H9 (cell line): ENCODE results near the gene PTBP2. TPM values are rescaled to one million over a fixed set of nuclear protein-coding genes. Genes with fewer than 3 reads are reported as not detected.
A peak's percentile ranks its signal among the peaks of the same experiment; 100 is the strongest.

ENCODE experiments used
- DNase-seq: peaks from one replicate; pipeline ENCODE4 v3.0.0-alpha.2; 2017
- H2AFZ ChIP-seq: one replicate; pipeline ENCODE4 v1.6.1; 2013; ENCODE audit warnings: mild to moderate bottlenecking, low read length, control low read depth, moderate library complexity
- H2AK5ac ChIP-seq: 2 replicates; pipeline ENCODE4 v1.6.1; 2013; ENCODE audit warnings: low read length, control low read depth, mixed read lengths; ENCODE audit not compliant: insufficient read length
- H2BK120ac ChIP-seq: one replicate; pipeline ENCODE4 v1.6.1; 2013; ENCODE audit warnings: low read depth, mild to moderate bottlenecking, low read length, control low read depth, inconsistent platforms; ENCODE audit not compliant: poor library complexity, severe bottlenecking
- H2BK12ac ChIP-seq: 2 replicates; pipeline ENCODE4 v1.6.1; 2013; ENCODE audit warnings: low read length, control low read depth, mixed read lengths, low read depth; ENCODE audit not compliant: insufficient read length
- H2BK15ac ChIP-seq: 2 replicates; pipeline ENCODE4 v1.6.1; 2013; ENCODE audit warnings: low read depth, low read length, control low read depth
- H2BK20ac ChIP-seq: one replicate; pipeline ENCODE4 v1.6.1; 2013; ENCODE audit warnings: low read depth, mild to moderate bottlenecking, low read length, control low read depth, inconsistent platforms; ENCODE audit not compliant: poor library complexity, severe bottlenecking
- H2BK5ac ChIP-seq: 2 replicates; pipeline ENCODE4 v1.6.1; 2013; ENCODE audit warnings: low read length, control low read depth, mixed read lengths; ENCODE audit not compliant: insufficient read length
- H3K14ac ChIP-seq: 2 replicates; pipeline ENCODE4 v1.6.1; 2013; ENCODE audit warnings: low read length, control low read depth; ENCODE audit not compliant: insufficient read depth
- H3K18ac ChIP-seq: 2 replicates; pipeline ENCODE4 v1.6.1; 2013; ENCODE audit warnings: low read depth, mild to moderate bottlenecking, mixed read lengths, low read length, control low read depth; ENCODE audit not compliant: insufficient read length
- H3K23ac ChIP-seq: 2 replicates; pipeline ENCODE4 v1.6.1; 2013; ENCODE audit warnings: low read length, control low read depth, mixed read lengths, low read depth; ENCODE audit not compliant: insufficient read length
- H3K23me2 ChIP-seq: 2 replicates; pipeline ENCODE4 v1.6.1; 2013; ENCODE audit warnings: low read depth, mild to moderate bottlenecking, mixed read lengths, low read length, control low read depth; ENCODE audit not compliant: insufficient read length, poor library complexity, severe bottlenecking
- H3K27ac ChIP-seq: 2 replicates; pipeline ENCODE4 v1.5.1; 2013; ENCODE audit warnings: low read length, control low read depth, mixed read lengths, low read depth; ENCODE audit not compliant: insufficient read length
- H3K27me3 ChIP-seq: 2 replicates; pipeline ENCODE4 v1.6.1; 2013; ENCODE audit warnings: low read length, control low read depth, inconsistent platforms; ENCODE audit not compliant: insufficient read depth
- H3K4ac ChIP-seq: 2 replicates; pipeline ENCODE4 v1.6.1; 2013; ENCODE audit warnings: low read depth, mild to moderate bottlenecking, control low read depth, inconsistent platforms, low read length, moderate library complexity
- H3K4me1 ChIP-seq: 2 replicates; pipeline ENCODE4 v1.6.1; 2013; ENCODE audit warnings: low read length, control low read depth, inconsistent platforms; ENCODE audit not compliant: insufficient read depth
- H3K4me2 ChIP-seq: 2 replicates; pipeline ENCODE4 v1.6.1; 2013; ENCODE audit warnings: low read length, control low read depth, mixed read lengths; ENCODE audit not compliant: insufficient read length, insufficient read depth
- H3K56ac ChIP-seq: 2 replicates; pipeline ENCODE4 v1.6.1; 2013; ENCODE audit warnings: low read depth, mild to moderate bottlenecking, mixed read lengths, low read length, control low read depth; ENCODE audit not compliant: insufficient read length
- H3K79me1 ChIP-seq: 2 replicates; pipeline ENCODE4 v1.6.1; 2013; ENCODE audit warnings: low read depth, mild to moderate bottlenecking, moderate library complexity, low read length, control low read depth, inconsistent platforms; ENCODE audit not compliant: insufficient read depth, poor library complexity, severe bottlenecking
- H3K79me2 ChIP-seq: 2 replicates; pipeline ENCODE4 v1.6.1; 2013; ENCODE audit warnings: low read length, control low read depth, inconsistent platforms; ENCODE audit not compliant: insufficient read depth
- H3K9ac ChIP-seq: 2 replicates; pipeline ENCODE4 v1.6.1; 2013; ENCODE audit warnings: low read length, control low read depth, mixed read lengths; ENCODE audit not compliant: insufficient read length; ENCODE audit errors: extremely low read depth
- H3K9me3 ChIP-seq: one replicate; pipeline ENCODE4 v1.6.1; 2013; ENCODE audit warnings: low read depth, low read length, inconsistent platforms; ENCODE audit not compliant: control insufficient read depth
- H3T11ph ChIP-seq: one replicate; pipeline ENCODE4 v1.6.1; 2013; ENCODE audit warnings: mild to moderate bottlenecking, low read length, control low read depth, inconsistent platforms
- H4K20me1 ChIP-seq: one replicate; pipeline ENCODE4 v1.6.1; 2013; ENCODE audit not compliant: control insufficient read depth, insufficient read length, insufficient read depth
- H4K5ac ChIP-seq: 2 replicates; pipeline ENCODE4 v1.6.1; 2013; ENCODE audit warnings: low read depth, mild to moderate bottlenecking, mixed read lengths, low read length, control low read depth; ENCODE audit not compliant: insufficient read length
- H4K8ac ChIP-seq: replicated peaks from 2 replicates; pipeline ENCODE4 v1.6.1; 2013; ENCODE audit warnings: low read length, control low read depth, mixed read lengths, low read depth; ENCODE audit not compliant: insufficient read length
- H4K91ac ChIP-seq: 2 replicates; pipeline ENCODE4 v1.6.1; 2013; ENCODE audit warnings: low read depth, mild to moderate bottlenecking, moderate library complexity, mixed read lengths, low read length, control low read depth; ENCODE audit not compliant: insufficient read length
- H3K27ac Mint-ChIP-seq, 3 experiments: 2 replicates in 2 of 3; 3 replicates in 1 of 3; pipeline ENCODE4 v1.8.0; 2020 to 2021; ENCODE audit warnings: mixed read lengths in 3 of 3, mild to moderate bottlenecking in 1 of 3, moderate library complexity in 1 of 3
- H3K27me3 Mint-ChIP-seq: 2 replicates; pipeline ENCODE4 v1.8.0; 2021; ENCODE audit warnings: low read depth, mild to moderate bottlenecking, moderate library complexity, mixed read lengths
- H3K36me3 Mint-ChIP-seq, 3 experiments: 2 replicates in 2 of 3; 3 replicates in 1 of 3; pipeline ENCODE4 v1.8.0; 2020 to 2021; ENCODE audit warnings: low read depth in 3 of 3, mixed read lengths in 3 of 3; ENCODE audit not compliant: insufficient read depth in 1 of 3
- H3K4me1 Mint-ChIP-seq, 2 experiments: 2 replicates each; pipeline ENCODE4 v1.8.0; 2020; ENCODE audit warnings: mixed read lengths in 2 of 2
- H3K4me3 Mint-ChIP-seq, 2 experiments: 2 replicates in 1 of 2; 3 replicates in 1 of 2; pipeline ENCODE4 v1.8.0; 2020 to 2021; ENCODE audit warnings: mild to moderate bottlenecking in 2 of 2, mixed read lengths in 2 of 2, moderate library complexity in 1 of 2
- H3K9me3 Mint-ChIP-seq, 2 experiments: 2 replicates in 1 of 2; 3 replicates in 1 of 2; pipeline ENCODE4 v1.8.0; 2020; ENCODE audit warnings: mild to moderate bottlenecking in 2 of 2, mixed read lengths in 2 of 2, moderate library complexity in 1 of 2
- WGBS: extraction: QIAGEN DNeasy Blood & Tissue Kit; methylation state at CpG from one replicate; pipeline ENCODE4 v1.1.7; 2013; ENCODE audit warnings: missing lambda C conversion rate, low lambda C conversion rate, mixed read lengths; ENCODE audit not compliant: insufficient read length; ENCODE audit errors: extremely low coverage; 5-methylcytosine and 5-hydroxymethylcytosine counted together
- total RNA-seq: library from RNA; stranded (reverse); gene quantifications from 2 replicates; pipeline ENCODE4 v1.2.1, GENCODE V29; 2021
- TF ChIP-seq, protein P1 (sequence below): fragments of 200-600 bp; sonication (generic); conservative IDR thresholded peaks from 3 replicates; pipeline ENCODE4 v1.8.0; 2021; ENCODE audit warnings: antibody characterized with exemption, mild to moderate bottlenecking

The PTBP2 gene
- total RNA-seq, 1 experiment from 2014 or later, result 75.4 TPM

DNA sequence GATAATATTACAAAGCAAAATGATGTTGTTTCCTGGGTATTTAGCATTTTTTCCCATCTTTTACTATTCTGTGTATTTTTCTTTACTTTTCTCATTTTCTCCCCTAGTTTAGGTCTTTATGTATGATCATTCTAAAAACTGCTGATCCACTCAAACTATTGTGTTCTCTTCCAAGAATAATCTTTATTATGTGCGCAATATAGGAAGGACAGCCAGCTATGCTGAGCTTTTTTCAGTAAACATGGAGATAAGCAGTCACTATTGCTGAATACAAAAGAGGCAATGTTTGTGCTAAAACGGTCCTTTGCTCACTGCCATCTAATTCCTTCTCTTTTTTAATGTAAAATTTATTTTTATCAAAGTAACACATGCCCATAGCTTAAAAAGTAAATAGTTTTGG lies 6.7 kb upstream of the PTBP2 start:
- no CpG with 5 or more reads among the region's 2 CpGs for WGBS
- no peak overlapping the region for H3K4me3 Mint-ChIP-seq
- H3K27ac ChIP-seq, result peak overlapping the region; percentile 74

More for the DNA sequence above, 6.7 kb upstream of the PTBP2 start:
- no peak overlapping the region for H2AFZ ChIP-seq
- H3K9ac ChIP-seq, result no peak overlapping the region
- no peak overlapping the region for H3K56ac ChIP-seq
- H3K4ac ChIP-seq, result no peak overlapping the region
- Mint-ChIP-seq H3K36me3 (peaks cover 3 to 10% (median 5%) of the 10 kb centered on the region in 3 experiments; a peak in 5 of 7 replicates), H3K9me3 (peaks cover 5 to 6% of the 10 kb centered on the region in 2 experiments), H3K27ac (peak overlapping the region in 2 of 3 experiments; percentile 87 to 91; a peak in 5 of 7 replicates), H3K4me1 (peaks cover 18 to 19% of the 10 kb centered on the region in 2 experiments), H3K27me3 (no peaks in the 10 kb centered on the region)
- no peak overlapping the region for H3K23ac ChIP-seq
- H4K8ac ChIP-seq, result no peak overlapping the region
- TF ChIP-seq, protein P1, sequence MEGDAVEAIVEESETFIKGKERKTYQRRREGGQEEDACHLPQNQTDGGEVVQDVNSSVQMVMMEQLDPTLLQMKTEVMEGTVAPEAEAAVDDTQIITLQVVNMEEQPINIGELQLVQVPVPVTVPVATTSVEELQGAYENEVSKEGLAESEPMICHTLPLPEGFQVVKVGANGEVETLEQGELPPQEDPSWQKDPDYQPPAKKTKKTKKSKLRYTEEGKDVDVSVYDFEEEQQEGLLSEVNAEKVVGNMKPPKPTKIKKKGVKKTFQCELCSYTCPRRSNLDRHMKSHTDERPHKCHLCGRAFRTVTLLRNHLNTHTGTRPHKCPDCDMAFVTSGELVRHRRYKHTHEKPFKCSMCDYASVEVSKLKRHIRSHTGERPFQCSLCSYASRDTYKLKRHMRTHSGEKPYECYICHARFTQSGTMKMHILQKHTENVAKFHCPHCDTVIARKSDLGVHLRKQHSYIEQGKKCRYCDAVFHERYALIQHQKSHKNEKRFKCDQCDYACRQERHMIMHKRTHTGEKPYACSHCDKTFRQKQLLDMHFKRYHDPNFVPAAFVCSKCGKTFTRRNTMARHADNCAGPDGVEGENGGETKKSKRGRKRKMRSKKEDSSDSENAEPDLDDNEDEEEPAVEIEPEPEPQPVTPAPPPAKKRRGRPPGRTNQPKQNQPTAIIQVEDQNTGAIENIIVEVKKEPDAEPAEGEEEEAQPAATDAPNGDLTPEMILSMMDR, result no peak
- no peak overlapping the region for H2BK12ac ChIP-seq
- H2BK15ac ChIP-seq, result no peak overlapping the region
- H3K9me3 ChIP-seq, result no peaks in the 10 kb centered on the region
- no peak overlapping the region for H3K14ac ChIP-seq
- H4K5ac ChIP-seq, result no peak overlapping the region
- no peak for DNase-seq
- H3K79me2 ChIP-seq, result no peaks in the 10 kb centered on the region
- no peak overlapping the region for H2BK20ac ChIP-seq
- H3K18ac ChIP-seq, result no peak overlapping the region
- no peak overlapping the region for H2BK120ac ChIP-seq
- H3K79me1 ChIP-seq, result no peaks in the 10 kb centered on the region
- no peak overlapping the region for H4K91ac ChIP-seq
- no peaks in the 10 kb centered on the region for H4K20me1 ChIP-seq
- H3K4me1 ChIP-seq, result no peaks in the 10 kb centered on the region
- H3K4me2 ChIP-seq, result no peak overlapping the region
- H3T11ph ChIP-seq, result no peak overlapping the region
- H3K27me3 ChIP-seq, result no peaks in the 10 kb centered on the region
- no peak overlapping the region for H2AK5ac ChIP-seq
- H3K23me2 ChIP-seq, result no peaks in the 10 kb centered on the region
- H2BK5ac ChIP-seq, result no peak overlapping the region
